Stimulated activated CD8-positive, alpha-beta memory T cell treated with anti-CD3 and anti-CD28 coated beads, Interleukin-7, amount 100 ng/mL, for 24 hours (primary cell): ENCODE results near the gene FAF2.
"Not testable (repeated sequence)": the region's sequence is repeated elsewhere in the genome, so short reads cannot be mapped to it uniquely, and the experiment has no call there.

Experiments
- DNase-seq: peaks from one replicate; pipeline ENCODE4 v3.0.0-alpha.2; 2020; ENCODE audit warnings: low read depth

Gene FAF2

GRCh38 chr5:176458904-176459561 is 10.8 kb downstream of the FAF2 start:
- DNase-seq, result no peak

DNA sequence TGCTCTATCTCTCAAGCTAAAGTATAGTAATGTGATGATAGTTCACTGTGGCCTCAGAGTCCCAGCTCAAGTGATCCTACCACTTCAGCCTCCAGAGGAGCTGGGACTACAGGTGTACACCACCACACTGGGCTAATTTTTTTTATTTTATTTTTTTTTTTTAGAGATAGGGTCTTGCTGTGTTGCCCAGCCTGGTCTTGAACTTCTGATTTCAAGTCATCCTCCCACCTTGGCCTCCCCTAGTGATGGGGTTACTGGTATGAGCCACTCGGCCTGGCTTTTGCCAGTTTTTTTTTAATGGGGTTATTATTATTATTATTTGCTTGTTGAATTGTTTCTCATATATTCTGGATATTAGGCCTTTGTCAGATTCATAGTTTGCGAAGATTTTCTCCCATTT is 13.2 kb downstream of the FAF2 start:
- DNase-seq, result no peak

- DNase-seq, result no peak
These were observed 15.1 kb downstream of the FAF2 start for GRCh38 chr5:176463113-176463764.

- no peak for DNase-seq
These were observed 18.2 kb downstream of the FAF2 start for GRCh38 chr5:176466245-176466871.

DNA sequence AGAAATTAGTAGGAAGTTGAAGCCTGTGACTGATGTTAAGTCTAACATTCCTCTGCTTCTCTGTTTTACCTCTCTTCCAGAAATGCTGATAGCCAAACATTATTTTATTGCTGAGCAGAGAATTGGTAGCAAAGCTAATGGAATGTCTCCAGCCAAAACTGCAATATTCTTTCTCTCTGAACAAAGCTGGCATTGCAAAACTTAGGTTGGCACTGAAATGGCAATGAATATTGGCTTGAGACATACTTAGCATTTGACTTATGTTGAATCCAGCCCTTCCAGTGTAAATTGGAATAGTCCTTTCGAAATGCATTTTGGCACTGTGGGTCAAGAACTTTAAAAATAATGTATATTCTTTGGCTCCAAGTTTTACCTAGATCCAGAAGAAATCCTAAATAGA is 21.1 kb downstream of the FAF2 start:
- DNase-seq, result no peak

GRCh38 chr5:176470539-176470938 is 22.4 kb downstream of the FAF2 start:
- no peak for DNase-seq

DNA sequence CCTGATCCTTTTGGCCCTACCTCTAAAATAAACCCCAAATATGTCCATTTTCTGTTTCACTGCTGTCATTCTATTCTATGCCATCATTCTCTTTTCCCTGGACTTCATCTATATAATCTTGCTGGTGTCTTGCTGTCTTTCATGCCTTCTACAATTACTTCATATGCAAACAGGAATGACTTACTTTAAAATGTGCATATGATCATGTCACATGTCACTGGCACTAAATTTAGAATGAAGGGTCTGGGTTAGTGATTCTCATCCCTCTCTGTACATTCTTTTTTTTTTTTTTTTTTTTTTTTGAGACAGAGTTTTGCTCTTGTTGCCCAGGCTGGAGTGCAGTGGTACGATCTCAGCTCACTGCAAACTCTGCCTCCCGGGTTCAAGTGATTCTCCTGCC is 22.9 kb downstream of the FAF2 start:
- DNase-seq, result no peak

GRCh38 chr5:176473335-176474006 is 25.3 kb downstream of the FAF2 start:
- DNase-seq, result no peak

- no peak for DNase-seq
These were observed 26.3 kb downstream of the FAF2 start for GRCh38 chr5:176474476-176474875.

- DNase-seq, result no peak
These were observed 33.5 kb downstream of the FAF2 start for GRCh38 chr5:176481711-176482110.

DNA sequence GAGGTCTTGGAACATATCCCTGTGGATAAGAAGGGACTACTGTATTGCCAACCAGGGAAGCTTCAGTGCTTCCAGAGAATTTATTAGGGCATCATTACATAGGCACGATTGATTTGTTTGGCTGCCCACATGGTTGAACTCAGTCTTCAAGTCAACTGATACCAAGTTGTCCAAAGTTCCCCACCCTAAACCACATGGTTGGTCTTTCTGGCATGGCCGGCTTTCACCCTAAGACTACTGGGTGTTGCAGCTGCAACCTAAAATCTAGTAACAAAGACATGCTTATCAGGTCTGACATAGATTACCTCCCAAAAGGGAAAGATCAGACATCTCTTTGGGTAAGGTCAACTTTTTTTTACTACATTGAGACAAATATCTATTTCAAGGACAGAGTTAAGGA is 37.0 kb downstream of the FAF2 start:
- no peak for DNase-seq

DNA sequence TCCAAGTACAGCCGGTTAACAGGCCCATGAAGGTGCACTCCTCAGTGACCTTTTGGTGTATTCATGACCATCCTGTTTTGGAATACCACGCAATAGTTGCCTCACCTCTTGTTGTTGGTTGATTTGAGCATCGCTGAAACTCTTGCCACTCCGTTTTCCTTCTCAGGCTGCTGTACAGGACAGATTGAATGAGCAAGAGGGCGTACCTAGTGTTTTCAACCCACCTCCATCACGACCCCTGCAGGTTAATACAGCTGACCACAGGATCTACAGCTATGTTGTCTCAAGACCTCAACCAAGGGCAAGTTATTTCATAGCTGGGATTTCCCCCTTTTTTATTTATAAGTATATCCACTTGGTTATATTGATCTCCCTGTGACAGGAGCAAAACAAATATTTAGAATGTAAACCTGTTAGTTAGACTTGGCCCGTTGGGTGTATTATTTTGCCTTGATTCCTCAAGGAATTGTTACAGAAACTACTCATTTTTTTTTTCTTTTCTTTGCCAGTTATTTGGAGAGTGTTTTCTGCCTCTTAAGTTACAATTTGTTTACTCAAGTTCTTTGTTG is 38.1 kb downstream of the FAF2 start:
- DNase-seq, result no peak

GRCh38 chr5:176487160-176487559 is 39.0 kb downstream of the FAF2 start:
- not testable (repeated sequence) for DNase-seq

DNA sequence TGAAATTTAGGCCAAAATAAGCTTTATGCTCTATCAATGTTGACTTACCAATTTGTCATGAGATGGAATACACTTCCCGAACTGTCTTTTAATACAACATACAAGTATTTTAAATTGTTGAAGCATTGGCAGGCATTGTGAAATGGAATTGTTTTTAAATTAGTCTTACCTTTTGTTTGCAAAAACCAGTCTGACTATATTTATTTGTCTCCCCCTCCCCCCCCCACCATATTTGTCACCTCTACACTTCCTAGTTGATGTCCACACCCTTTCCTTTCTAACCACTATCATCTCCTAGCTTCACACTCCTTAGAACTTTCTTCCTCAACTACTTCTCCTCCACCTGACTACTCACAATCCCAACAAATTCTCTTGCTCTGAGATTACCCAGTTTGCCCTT is 40.9 kb downstream of the FAF2 start:
- no peak for DNase-seq

DNA sequence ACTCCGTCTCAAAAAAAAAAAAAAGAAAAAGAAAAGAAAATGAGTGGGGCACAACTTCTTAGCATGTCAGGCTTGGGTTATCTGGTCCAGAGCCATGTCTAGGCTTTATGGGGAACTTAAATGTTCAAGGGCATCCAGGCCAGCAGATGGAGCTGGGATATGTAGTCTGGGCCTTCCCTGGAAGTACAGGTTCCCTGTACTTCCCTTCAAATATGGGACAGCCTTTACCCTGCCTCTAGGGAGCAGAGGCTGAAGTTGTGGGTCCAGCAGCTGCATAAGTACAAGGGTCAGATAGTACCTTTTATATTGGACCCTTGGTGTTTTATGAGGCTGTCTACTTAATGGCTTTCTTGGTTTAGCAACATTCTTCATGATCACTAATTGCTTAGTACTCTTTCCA is 42.1 kb downstream of the FAF2 start:
- DNase-seq, result no peak

- DNase-seq, result no peak
These were observed 42.9 kb downstream of the FAF2 start for GRCh38 chr5:176491101-176491502.

DNA sequence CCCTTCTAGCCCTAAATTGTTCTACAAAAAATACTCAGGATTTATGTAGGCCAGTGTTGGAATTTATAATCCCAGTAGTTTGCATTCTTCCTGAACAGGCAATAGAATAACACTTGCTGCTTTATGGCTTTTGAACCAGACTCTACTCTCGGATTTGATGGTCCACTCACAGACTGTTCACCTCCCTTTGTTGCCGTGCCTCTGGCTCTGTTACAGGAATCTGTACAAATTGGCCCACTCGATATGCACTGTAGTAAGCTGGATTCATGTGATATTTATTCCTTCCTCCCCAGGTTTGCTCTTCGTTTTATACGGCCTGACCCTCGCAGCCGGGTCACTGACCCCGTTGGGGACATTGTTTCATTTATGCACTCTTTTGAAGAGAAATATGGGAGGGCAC is 43.7 kb downstream of the FAF2 start:
- DNase-seq, result no peak

- no peak for DNase-seq
These were observed 44.2 kb downstream of the FAF2 start for GRCh38 chr5:176492431-176492830.

DNA sequence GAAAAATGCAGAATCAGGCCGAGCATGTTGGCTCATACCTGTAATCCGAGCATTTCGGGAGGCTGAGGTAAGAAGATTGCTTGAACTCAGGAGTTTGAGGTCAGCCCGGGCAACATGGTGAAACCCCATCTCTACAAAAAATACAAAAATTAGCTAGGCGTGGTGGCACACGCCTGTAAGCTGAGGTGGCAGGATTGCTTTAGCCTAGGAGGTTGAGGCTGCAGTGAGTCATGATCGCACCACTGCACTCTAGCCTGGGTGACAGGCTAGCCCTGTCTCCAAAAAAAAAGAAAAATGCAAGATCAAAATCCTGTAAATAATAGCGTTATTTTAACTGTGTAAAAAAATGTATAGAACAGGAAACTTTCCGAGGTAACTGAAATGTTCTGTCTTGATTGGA is 49.7 kb downstream of the FAF2 start:
- no peak for DNase-seq

DNA sequence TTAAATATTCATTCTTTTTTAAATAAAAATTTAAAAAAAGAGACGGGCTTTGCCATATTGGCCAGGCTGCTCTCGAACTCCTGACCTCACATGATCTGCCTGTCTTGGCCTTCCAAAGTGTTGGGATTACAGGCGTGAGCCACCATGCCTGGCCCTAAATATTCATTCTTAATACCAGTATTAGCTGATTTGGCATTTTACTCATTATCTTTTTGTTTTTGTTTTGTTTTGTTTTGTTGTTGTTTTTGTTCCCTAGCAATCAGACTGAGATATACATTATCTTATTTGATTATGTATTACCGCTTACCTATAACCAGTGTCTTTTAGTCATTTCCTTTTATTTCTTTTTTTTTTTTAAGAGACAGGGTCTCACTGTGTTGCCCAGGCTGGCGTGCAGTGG is 51.1 kb downstream of the FAF2 start:
- DNase-seq, result no peak

DNA sequence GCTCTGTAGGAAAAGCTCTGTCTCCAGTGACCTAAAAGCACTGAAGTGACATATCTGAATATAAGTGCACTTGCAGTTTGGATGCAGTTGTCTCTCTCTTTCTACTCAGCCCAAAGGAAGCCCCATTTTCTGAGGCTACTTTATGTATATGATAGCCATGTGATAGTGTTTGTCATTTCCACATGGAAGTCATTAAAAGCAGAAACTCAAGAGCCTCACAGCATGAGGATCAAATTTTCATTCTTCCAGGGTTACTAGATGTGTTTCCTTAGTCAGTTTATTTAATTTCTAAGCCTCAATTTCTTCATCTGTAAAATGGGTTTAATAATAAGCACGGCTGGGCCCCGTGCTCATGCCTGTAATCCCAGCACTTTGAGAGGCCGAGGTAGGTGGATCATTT is 52.3 kb downstream of the FAF2 start:
- DNase-seq, result no peak

GRCh38 chr5:176501333-176501732 is 53.1 kb downstream of the FAF2 start:
- DNase-seq, result no peak

GRCh38 chr5:176503496-176503895 is 55.3 kb downstream of the FAF2 start:
- DNase-seq, result no peak
